Calu3 (cell line): ENCODE results near the gene CMIP. TPM values are rescaled to one million over a fixed set of nuclear protein-coding genes. Genes with fewer than 3 reads are reported as not detected.

ENCODE experiments used
- BruUV-seq: library from RNA; stranded (reverse); fragments of 400-500 nt; replicated peaks from 2 replicates; lab custom pipeline; 2021; lab: Mats Ljungman, UMichigan
- CTCF ChIA-PET: fragments of 300-600 bp; sonication (Branson Sonifier 250); formaldehyde crosslinking; loops from one replicate; lab custom pipeline; 2022; ENCODE audit warnings: antibody characterized with exemption; lab: Charles Lee
- DNase-seq: peaks from one replicate; pipeline ENCODE4 v3.0.0; 2022
- H3K27ac Mint-ChIP-seq: one replicate; pipeline ENCODE4 v1.8.0; 2022; ENCODE audit warnings: mixed read lengths; ENCODE audit not compliant: unreplicated experiment
- H3K27me3 Mint-ChIP-seq: one replicate; pipeline ENCODE4 v1.8.0; 2022; ENCODE audit warnings: mixed read lengths; ENCODE audit not compliant: unreplicated experiment
- H3K36me3 Mint-ChIP-seq: one replicate; pipeline ENCODE4 v1.8.0; 2022; ENCODE audit warnings: mild to moderate bottlenecking, moderate library complexity, mixed read lengths; ENCODE audit not compliant: insufficient read depth, unreplicated experiment
- H3K4me1 Mint-ChIP-seq: one replicate; pipeline ENCODE4 v1.8.0; 2022; ENCODE audit warnings: mild to moderate bottlenecking, low read depth, mixed read lengths; ENCODE audit not compliant: unreplicated experiment
- H3K4me3 Mint-ChIP-seq: one replicate; pipeline ENCODE4 v1.8.0; 2022; ENCODE audit warnings: mild to moderate bottlenecking, low read depth, moderate library complexity, mixed read lengths; ENCODE audit not compliant: unreplicated experiment
- H3K9me3 Mint-ChIP-seq: one replicate; pipeline ENCODE4 v1.8.0; 2022; ENCODE audit warnings: low read depth, mixed read lengths; ENCODE audit not compliant: unreplicated experiment
- intact Hi-C: fragments of 100-400 bp; cut with micrococcal nuclease; formaldehyde crosslinking; loops from one replicate; pipeline ENCODE4 v1.10.0; 2022; ENCODE audit not compliant: unreplicated experiment
- total RNA-seq: library from RNA; stranded (reverse); gene quantifications from 2 replicates; pipeline ENCODE4 v1.2.3, GENCODE V29; 2022
- TF ChIP-seq, protein P1 (sequence below): fragments of 200-600 bp; IDR thresholded peaks from one replicate; pipeline ENCODE4 v1.8.0; 2022; ENCODE audit warnings: antibody characterized with exemption; ENCODE audit not compliant: unreplicated experiment

The CMIP gene
- total RNA-seq, 1 experiment from 2014 or later, result 82.7 TPM

DNA sequence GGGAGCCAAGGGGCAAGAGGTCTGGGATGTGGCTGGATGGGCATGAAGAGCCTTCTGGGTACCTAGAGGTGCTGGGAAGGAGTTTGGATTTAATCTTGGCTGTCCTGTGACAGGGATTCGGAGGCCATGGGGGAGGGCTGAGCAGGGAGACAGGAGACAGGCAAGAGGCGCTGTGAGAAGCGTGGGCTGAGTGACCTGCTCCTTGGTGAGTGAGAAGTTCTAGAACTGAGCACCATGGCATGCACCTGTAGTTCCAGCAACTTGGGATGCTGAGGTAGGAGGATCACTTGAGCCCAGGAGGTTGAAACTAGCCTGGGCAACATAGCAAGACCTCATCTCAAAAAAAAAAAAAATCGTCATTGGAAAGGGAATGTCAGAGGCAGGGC, 256.2 kb downstream of the CMIP start:
- H3K27me3 Mint-ChIP-seq, result no peaks in the 10 kb centered on the region
- no TSS peak for BruUV-seq
- TF ChIP-seq, protein P1, sequence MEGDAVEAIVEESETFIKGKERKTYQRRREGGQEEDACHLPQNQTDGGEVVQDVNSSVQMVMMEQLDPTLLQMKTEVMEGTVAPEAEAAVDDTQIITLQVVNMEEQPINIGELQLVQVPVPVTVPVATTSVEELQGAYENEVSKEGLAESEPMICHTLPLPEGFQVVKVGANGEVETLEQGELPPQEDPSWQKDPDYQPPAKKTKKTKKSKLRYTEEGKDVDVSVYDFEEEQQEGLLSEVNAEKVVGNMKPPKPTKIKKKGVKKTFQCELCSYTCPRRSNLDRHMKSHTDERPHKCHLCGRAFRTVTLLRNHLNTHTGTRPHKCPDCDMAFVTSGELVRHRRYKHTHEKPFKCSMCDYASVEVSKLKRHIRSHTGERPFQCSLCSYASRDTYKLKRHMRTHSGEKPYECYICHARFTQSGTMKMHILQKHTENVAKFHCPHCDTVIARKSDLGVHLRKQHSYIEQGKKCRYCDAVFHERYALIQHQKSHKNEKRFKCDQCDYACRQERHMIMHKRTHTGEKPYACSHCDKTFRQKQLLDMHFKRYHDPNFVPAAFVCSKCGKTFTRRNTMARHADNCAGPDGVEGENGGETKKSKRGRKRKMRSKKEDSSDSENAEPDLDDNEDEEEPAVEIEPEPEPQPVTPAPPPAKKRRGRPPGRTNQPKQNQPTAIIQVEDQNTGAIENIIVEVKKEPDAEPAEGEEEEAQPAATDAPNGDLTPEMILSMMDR, result no peak
- H3K9me3 Mint-ChIP-seq, result no peaks in the 10 kb centered on the region
- DNase-seq, result no peak
- H3K27ac Mint-ChIP-seq, result no peak overlapping the region
- no peaks in the 10 kb centered on the region for H3K4me1 Mint-ChIP-seq
- no peak overlapping the region for H3K4me3 Mint-ChIP-seq
- H3K36me3 Mint-ChIP-seq, result peaks cover 39% of the 10 kb centered on the region
- CTCF ChIA-PET, result no interaction called here
- intact Hi-C loops, result no loop called here

DNA sequence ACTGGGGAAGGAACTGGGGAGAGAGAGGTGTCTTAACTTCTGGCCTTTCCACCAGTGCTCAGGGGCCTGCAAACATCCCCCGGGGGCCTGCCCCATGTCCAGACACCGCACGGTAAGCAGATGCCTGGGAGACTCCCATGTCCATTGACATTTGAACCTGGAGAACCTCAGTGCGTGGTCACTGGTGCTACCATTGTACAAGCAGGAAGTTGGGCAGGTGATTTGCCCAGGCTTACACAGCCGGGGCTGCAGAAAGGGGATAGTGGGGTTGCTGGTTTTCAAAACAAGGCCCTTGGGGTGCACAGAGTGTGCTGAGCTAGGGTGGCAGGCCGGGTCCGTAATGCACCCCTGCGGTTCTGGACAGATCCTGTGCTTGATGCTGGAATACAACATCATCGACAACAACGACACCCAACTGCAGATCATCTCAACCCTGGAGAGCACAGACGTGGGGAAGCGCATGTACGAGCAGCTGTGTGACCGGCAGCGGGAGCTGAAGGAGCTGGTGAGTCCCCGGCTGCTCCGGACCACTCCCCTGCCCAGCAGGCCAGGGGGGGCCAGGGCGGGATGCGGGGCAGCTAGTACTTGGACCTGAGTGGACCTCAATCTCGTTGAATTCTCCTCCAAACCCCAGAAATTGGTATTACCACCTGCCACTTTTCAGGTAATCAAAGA, 256.8 kb downstream of the CMIP start:
- no peak for DNase-seq
- Mint-ChIP-seq H3K4me1 (no peaks in the 10 kb centered on the region), H3K36me3 (peaks cover 43% of the 10 kb centered on the region), H3K27ac (no peak overlapping the region), H3K4me3 (no peak overlapping the region), H3K27me3 (no peaks in the 10 kb centered on the region), H3K9me3 (no peaks in the 10 kb centered on the region)
- no TSS peak for BruUV-seq
- intact Hi-C loops, result no loop called here
- CTCF ChIA-PET, result no interaction called here
- TF ChIP-seq, protein P1, result no peak

DNA sequence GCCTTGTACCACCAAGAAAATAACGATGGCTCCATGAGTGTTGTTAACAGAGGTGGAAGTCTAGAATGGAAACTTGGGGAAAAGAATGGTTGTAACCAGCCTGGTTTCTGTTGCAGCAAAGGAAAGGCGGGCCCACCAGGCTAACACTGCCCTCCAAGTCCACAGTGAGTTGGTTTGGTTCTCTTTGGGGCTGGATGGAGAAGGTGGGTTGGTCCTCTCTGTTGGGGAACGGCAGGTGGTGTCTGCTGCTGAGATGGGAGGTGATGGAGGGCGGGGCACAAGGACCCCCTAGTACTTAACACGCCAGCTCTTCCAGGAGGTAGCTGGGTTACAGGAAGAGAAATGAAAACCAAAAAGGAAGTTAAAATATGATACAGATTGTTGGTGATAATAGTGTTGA, 257.9 kb downstream of the CMIP start:
- no TSS peak for BruUV-seq
- Mint-ChIP-seq H3K4me1 (peaks cover 8% of the 10 kb centered on the region), H3K9me3 (no peaks in the 10 kb centered on the region), H3K36me3 (peaks cover 52% of the 10 kb centered on the region), H3K27ac (no peak overlapping the region), H3K27me3 (no peaks in the 10 kb centered on the region), H3K4me3 (no peak overlapping the region)
- intact Hi-C loops, result no loop called here
- TF ChIP-seq, protein P1, result no peak
- no peak for DNase-seq
- CTCF ChIA-PET, result interaction anchor here (0.5 kb wide), 1 partner anchor 428 kb away, joined by 3 read pairs; no protein-coding TSS in a partner anchor

DNA sequence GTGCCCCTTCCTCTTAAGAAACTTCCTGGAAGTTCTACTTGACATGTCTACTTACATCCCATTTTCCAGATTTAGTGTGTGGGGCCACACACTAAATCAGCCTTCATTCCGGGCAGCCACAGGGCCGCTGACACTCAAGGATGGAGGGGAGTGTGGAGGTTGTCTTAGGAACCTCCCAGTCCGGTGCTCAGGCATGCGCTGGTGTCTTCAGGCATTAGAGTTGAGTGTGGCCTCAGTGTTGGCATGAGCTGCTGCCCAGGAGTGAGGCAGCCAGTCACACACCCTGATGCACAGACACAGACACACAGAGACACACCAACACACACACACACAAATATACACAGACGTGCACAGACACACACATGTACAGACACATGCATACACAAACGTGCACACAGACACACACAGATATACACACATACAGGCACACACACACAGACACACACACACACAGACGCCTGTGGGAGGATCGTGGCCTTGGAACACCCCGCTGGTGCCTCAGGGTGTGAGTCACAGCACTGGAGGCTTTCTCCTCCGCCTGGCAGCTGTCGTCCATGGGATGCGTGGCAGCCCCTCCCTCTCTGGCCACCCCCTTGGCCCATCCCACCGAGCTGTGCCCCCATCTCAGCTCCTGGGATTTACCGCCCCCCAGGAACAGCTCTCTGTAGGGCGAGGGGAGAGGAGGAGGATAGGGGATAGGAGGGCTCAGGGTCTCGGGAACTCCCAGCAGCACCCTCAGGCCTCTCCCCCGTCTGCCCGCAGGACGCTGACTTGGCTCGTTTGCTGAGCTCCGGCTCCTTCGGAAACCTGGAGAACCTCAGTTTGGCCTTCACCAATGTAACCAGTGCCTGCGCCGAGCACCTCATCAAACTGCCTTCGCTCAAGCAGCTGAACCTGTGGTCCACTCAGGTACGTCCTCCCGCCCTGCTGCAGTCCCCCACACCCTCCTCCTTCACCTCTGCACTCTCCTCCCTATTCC, 258.9 kb downstream of the CMIP start:
- no peaks in the 10 kb centered on the region for H3K27me3 Mint-ChIP-seq
- no peak overlapping the region for H3K27ac Mint-ChIP-seq
- no peak overlapping the region for H3K4me3 Mint-ChIP-seq
- H3K4me1 Mint-ChIP-seq, result peaks cover 12% of the 10 kb centered on the region
- no TSS peak for BruUV-seq
- CTCF ChIA-PET, result interaction anchor here (0.5 kb wide), 1 partner anchor 429 kb away, joined by 3 read pairs; no protein-coding TSS in a partner anchor
- intact Hi-C loops, result no loop called here
- no peaks in the 10 kb centered on the region for H3K9me3 Mint-ChIP-seq
- DNase-seq, result no peak
- H3K36me3 Mint-ChIP-seq, result peaks cover 56% of the 10 kb centered on the region
- TF ChIP-seq, protein P1, result no peak
